ENCODE results near the gene MRPS6.

DNA sequence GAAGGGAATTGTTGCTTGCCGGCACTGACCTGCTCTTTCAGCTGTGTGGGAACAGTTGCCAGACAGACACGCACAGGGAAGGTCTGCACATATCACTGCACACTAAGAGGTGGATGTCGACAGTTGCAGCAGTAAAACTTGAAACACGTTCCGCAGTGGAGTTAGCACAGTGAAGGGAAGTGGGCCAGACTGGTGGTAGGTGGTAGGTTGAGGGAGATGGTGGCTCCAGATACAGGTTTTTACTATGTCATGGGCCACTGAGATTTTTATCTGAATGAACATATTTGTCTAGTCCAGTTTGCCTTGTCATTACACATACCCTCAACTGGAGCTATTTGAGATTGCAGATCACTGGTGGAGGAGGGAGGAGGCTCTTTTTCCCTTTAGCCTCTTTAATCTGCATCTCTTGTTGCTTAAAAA is 13.5 kb downstream of the MRPS6 start:
- TF ChIP-seq, protein P1, sequence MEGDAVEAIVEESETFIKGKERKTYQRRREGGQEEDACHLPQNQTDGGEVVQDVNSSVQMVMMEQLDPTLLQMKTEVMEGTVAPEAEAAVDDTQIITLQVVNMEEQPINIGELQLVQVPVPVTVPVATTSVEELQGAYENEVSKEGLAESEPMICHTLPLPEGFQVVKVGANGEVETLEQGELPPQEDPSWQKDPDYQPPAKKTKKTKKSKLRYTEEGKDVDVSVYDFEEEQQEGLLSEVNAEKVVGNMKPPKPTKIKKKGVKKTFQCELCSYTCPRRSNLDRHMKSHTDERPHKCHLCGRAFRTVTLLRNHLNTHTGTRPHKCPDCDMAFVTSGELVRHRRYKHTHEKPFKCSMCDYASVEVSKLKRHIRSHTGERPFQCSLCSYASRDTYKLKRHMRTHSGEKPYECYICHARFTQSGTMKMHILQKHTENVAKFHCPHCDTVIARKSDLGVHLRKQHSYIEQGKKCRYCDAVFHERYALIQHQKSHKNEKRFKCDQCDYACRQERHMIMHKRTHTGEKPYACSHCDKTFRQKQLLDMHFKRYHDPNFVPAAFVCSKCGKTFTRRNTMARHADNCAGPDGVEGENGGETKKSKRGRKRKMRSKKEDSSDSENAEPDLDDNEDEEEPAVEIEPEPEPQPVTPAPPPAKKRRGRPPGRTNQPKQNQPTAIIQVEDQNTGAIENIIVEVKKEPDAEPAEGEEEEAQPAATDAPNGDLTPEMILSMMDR (IDR thresholded peaks at IDR 0.05; ENCODE audit: borderline replicate concordance, extremely low read depth, low read length, poor library complexity, severe bottlenecking) = no peak
- no peak for TF ChIP-seq EZH2 (IDR thresholded peaks at IDR 0.05; ENCODE audit: borderline replicate concordance, low read depth, low read length, severe bottlenecking)
